CD4-positive, alpha-beta memory T cell (primary cell): ENCODE results near the gene RAB35. TPM values are rescaled to one million over a fixed set of nuclear protein-coding genes. Genes with fewer than 3 reads are reported as not detected.
A peak's percentile ranks its signal among the peaks of the same experiment; 100 is the strongest.

Experiments used
- CTCF ChIA-PET: fragments of 350-600 bp; sonication (Branson Sonifier 250); formaldehyde crosslinking; loops from one replicate; lab custom pipeline; 2021; ENCODE audit warnings: inconsistent platforms; ENCODE audit not compliant: partially characterized antibody; lab: Charles Lee
- POLR2A ChIA-PET: fragments of 350-600 bp; sonication (Branson Sonifier 250); formaldehyde crosslinking; loops from one replicate; lab custom pipeline; 2021; ENCODE audit not compliant: partially characterized antibody; lab: Charles Lee
- DNase-seq, 5 donors: peaks; one replicate each; pipeline versions ENCODE4 v3.0.0 to v3.0.0-alpha.2; 2020 to 2022; ENCODE audit warnings: mixed read lengths in 1 of 5
- H3K27ac ChIP-seq: one replicate; pipeline ENCODE4 v1.7.0; 2013; ENCODE audit warnings: low read depth, low read length
- H3K27me3 ChIP-seq: 2 replicates; pipeline ENCODE4 v1.7.0; 2013; ENCODE audit warnings: mild to moderate bottlenecking, low read length, moderate library complexity; ENCODE audit not compliant: insufficient read depth
- H3K36me3 ChIP-seq: 2 replicates; pipeline ENCODE4 v1.7.0; 2013; ENCODE audit warnings: mild to moderate bottlenecking, low read length, moderate library complexity; ENCODE audit not compliant: insufficient read depth
- H3K4me1 ChIP-seq: 2 replicates; pipeline ENCODE4 v1.7.0; 2013; ENCODE audit warnings: mild to moderate bottlenecking, low read length, moderate library complexity; ENCODE audit not compliant: insufficient read depth
- H3K4me3 ChIP-seq, 2 donors: one replicate each; pipeline ENCODE4 v1.7.0; 2013; ENCODE audit warnings: low read length in 2 of 2, mild to moderate bottlenecking in 1 of 2
- H3K9me3 ChIP-seq, 2 donors: one replicate each; pipeline ENCODE4 v1.7.0; 2013; ENCODE audit warnings: low read length in 2 of 2, control low read depth in 1 of 2; ENCODE audit not compliant: control insufficient read depth in 1 of 2
- H3K27ac Mint-ChIP-seq, 7 donors: one replicate each; pipeline ENCODE4 v1.8.0; 2020 to 2021; ENCODE audit warnings: mixed read lengths in 7 of 7, mild to moderate bottlenecking in 6 of 7, inconsistent platforms in 3 of 7, moderate library complexity in 3 of 7
- H3K27me3 Mint-ChIP-seq, 2 donors: one replicate each; pipeline ENCODE4 v1.8.0; 2020 to 2021; ENCODE audit warnings: mixed read lengths in 2 of 2
- H3K36me3 Mint-ChIP-seq, 2 donors: one replicate each; pipeline ENCODE4 v1.8.0; 2020 to 2021; ENCODE audit warnings: mixed read lengths in 2 of 2, inconsistent platforms in 1 of 2, mild to moderate bottlenecking in 1 of 2
- H3K4me1 Mint-ChIP-seq, 4 donors: one replicate each; pipeline ENCODE4 v1.8.0; 2020 to 2021; ENCODE audit warnings: mixed read lengths in 4 of 4, mild to moderate bottlenecking in 1 of 4
- H3K4me3 Mint-ChIP-seq, 8 donors: one replicate each; pipeline ENCODE4 v1.8.0; 2020 to 2021; ENCODE audit warnings: mixed read lengths in 8 of 8, mild to moderate bottlenecking in 7 of 8, moderate library complexity in 6 of 8, inconsistent platforms in 3 of 8
- H3K9me3 Mint-ChIP-seq, 8 donors: one replicate each; pipeline ENCODE4 v1.8.0; 2020 to 2021; ENCODE audit warnings: mixed read lengths in 8 of 8, mild to moderate bottlenecking in 5 of 8, inconsistent platforms in 3 of 8, moderate library complexity in 1 of 8
- intact Hi-C: fragments of 100-400 bp; cut with micrococcal nuclease; formaldehyde crosslinking; loops from one replicate; pipeline ENCODE4 v1.15.1; 2023
- polyA plus RNA-seq, 2 donors: library from polyadenylated mRNA; unstranded; fragments of 300-500 nt; fragmentation: Illumina TruSeq; gene quantifications; one replicate each; pipeline ENCODE4 v1.2.3, GENCODE V29; 2021
- total RNA-seq, 2 experiments: library from RNA; stranded (reverse); gene quantifications; one replicate each; pipeline ENCODE4 v1.2.3, GENCODE V29; 2021

RAB35 gene
- total and polyA plus RNA-seq, 4 experiments from 2014 or later = 12.4 to 71.3 (median 45.4) TPM

DNA sequence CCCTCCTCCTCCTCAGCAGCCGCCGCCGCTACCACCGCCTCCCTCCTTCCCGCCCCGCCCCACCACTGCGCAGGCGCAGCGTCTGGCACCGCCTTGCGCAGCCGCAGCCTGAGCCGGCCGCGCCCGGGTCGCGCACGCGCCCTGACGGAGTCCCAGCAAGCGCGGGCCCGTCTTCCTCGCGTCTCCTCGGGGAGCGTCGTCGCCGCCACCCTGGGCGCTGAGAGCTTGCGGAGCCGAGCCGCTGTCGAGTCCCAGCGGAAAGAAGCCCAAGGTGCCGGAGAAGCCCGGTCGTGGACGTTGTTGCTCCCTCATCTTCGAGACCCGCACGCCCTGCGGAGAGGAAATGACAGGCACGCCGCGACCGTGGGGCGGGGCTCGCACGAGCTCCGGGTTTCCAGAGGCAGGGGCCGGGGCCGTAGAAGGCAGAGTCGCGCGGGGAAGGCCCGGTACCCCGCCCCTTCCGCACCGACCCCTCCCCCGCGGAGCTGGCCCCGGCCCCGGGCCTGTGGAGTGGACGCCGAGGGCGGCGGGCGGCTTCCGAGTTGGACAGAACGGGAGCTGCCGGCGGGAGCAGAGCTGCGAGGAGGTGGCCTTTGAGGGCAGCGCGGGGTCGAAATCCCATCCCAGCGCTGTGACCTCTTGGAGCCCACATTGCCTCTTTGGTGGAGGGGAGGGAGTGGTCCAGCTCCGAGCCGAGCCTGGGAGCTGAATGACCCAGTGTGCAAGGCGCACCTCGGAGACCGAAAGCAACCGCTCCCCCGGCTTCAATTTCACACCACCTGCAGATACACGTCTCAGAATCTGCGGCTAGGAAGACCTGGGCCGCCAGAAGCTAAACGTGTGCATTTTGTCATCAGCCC, 469 bp upstream of the RAB35 start:
- Histone ChIP-seq H3K27ac (peak overlapping the region; percentile 83), H3K4me1 (peaks cover 84% of the 10 kb centered on the region), H3K36me3 (peaks cover 5% of the 10 kb centered on the region), H3K27me3 (no peaks in the 10 kb centered on the region), H3K9me3 (no peaks in the 10 kb centered on the region), H3K4me3 (peak overlapping the region; percentile 75 to 80)
- Mint-ChIP-seq H3K4me1 (peaks cover 59 to 88% (median 76%) of the 10 kb centered on the region in 4 donors), H3K36me3 (peaks cover 16 to 30% of the 10 kb centered on the region in 2 donors), H3K27ac (peak overlapping the region; percentile 85 to 99 (median 94)), H3K27me3 (no peaks in the 10 kb centered on the region), H3K4me3 (peak overlapping the region; percentile 86 to 98 (median 90)), H3K9me3 (peaks cover 0 to 3% (median 0%) of the 10 kb centered on the region in 8 donors)
- ChIA-PET POLR2A (interaction anchor here (0.7 to 5.1 kb wide), 22 partner anchors 8 to 175 kb away, joined by 3 to 52 read pairs (median 6); partner anchors contain the start of genes BICDL1, GCN1, PXN and RNU4-1), CTCF (interaction anchor here (0.9 to 2.5 kb wide), 5 partner anchors 9 to 148 kb away, joined by 3 to 11 read pairs (median 3); partner anchors contain the start of gene PXN)
- intact Hi-C loops = loop anchor here (1.0 to 5.0 kb wide), 4 partner anchors 30 to 1740 kb away; partner anchors contain the start of genes RPLP0 and SUDS3
- peak; percentile 95 to 99 (median 97) for DNase-seq

DNA sequence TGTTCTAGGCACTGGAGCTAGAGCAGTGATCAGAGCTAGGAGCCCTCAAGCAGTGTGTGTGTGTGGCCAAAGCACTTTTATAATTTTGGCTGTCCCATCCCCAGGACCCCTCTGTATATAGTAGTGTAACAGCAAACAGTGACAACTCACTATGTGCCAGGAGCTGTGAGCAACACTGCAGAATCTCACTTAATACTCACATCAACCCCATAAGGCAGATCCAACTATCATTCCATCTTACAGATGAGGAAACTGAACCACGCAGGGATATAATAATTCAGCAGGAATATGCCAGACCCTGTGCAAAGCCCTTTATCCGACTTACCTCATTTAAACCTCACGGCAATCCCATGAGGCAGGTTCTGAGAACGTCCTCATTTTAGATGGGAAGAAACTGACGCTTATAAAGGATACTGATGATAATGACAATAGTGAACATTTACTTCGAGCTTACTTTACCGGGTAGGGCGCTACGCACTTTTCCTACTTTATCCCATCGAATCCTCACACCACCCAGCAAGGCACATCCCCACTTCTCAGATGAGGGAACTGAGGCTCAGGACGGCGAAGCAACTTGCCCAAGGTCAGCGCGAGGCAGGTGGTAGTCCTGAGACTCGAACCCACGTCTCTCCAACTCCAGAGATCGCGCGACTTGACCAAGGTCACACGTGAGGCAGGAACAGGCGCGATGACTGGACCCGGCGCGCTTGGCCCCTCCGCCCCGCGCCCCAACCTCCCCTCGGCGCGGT, 687 bp downstream of the RAB35 start:
- POLR2A ChIA-PET = interaction anchor here (1.1 to 5.1 kb wide), 16 partner anchors 7 to 176 kb away, joined by 3 to 52 read pairs (median 7); partner anchors contain the start of genes BICDL1, RNU4-1, RNU4-2 and RPLP0
- Histone ChIP-seq H3K4me1 (peaks cover 84% of the 10 kb centered on the region), H3K27ac (peak overlapping the region; percentile 83), H3K4me3 (peak overlapping the region; percentile 49 to 89), H3K36me3 (peaks cover 5% of the 10 kb centered on the region), H3K27me3 (no peaks in the 10 kb centered on the region), H3K9me3 (no peaks in the 10 kb centered on the region)
- Mint-ChIP-seq H3K27me3 (no peaks in the 10 kb centered on the region), H3K9me3 (peaks cover 0 to 3% (median 0%) of the 10 kb centered on the region in 8 donors), H3K4me3 (peak overlapping the region; percentile 92 to 98 (median 97)), H3K36me3 (peaks cover 16 to 35% of the 10 kb centered on the region in 2 donors), H3K4me1 (peaks cover 54 to 88% (median 73%) of the 10 kb centered on the region in 4 donors), H3K27ac (peak overlapping the region; percentile 76 to 97 (median 95))
- CTCF ChIA-PET = interaction anchor here (0.7 to 1.8 kb wide), 2 partner anchors 29 to 108 kb away, joined by 3 to 10 read pairs; no protein-coding TSS in a partner anchor
- no peak for DNase-seq
- intact Hi-C loops = loop anchor here (1.0 to 5.0 kb wide), 3 partner anchors 29 to 1739 kb away; partner anchors contain the start of genes RPLP0 and SUDS3

- POLR2A ChIA-PET = interaction anchor here (1.2 to 5.1 kb wide), 8 partner anchors 10 to 177 kb away, joined by 3 to 52 read pairs (median 7); partner anchors contain the start of genes BICDL1, RNU4-1, RNU4-2 and RPLP0
Observed at GRCh38 chr12:120115066-120115465, 1.5 kb downstream of the RAB35 start.

DNA sequence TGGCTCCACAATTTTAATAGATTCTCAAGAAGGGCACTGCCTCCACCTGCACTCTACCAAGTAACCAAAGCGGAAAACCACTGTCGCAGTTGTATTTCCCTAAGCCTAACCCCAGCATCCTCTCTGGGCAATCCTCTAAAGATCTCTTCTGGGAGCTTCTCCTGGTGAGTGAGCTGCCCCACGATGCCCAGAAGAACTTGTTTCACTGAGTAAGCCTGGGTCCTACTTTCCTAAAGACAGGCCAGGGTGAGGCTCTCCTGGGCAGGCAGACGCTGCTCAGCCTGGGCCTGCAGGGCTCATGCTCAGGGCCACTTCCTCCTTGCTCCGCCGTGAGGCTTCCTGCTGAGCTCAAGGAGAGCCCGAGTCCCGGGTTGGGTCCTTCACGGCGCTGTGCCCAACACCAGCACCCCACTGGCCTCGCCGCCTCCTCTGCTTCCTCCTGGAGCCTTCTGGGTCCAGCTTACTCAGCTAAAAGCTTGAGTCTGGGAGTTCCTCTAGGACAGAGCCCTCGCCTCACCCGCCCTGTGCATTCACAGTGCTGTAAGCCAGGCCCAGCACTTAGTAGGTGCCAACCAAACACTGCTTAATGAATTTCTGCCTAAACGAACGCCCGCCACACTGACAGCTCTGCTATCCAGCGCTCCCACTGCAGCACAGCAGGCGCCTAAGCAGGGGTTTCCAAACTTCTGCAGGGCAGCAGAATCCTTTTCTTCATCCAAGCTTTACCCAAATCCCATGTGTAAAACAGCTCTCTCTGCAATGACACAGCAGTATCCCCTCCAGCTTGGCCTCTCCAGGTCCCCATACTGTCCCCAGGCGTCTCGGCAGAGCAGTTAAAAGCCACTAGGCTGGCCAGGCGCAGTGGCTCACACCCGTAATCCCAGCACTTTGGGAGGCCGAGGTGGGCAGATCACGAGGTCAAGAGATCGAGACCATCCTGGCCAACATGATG, 5.7 kb downstream of the RAB35 start:
- peaks cover 52 to 87% (median 67%) of the 10 kb centered on the region in 4 donors for H3K4me1 Mint-ChIP-seq
- peaks cover 23% of the 10 kb centered on the region for H3K36me3 ChIP-seq
- H3K4me1 ChIP-seq = peaks cover 76% of the 10 kb centered on the region
- no peaks in the 10 kb centered on the region for H3K27me3 Mint-ChIP-seq
- no peaks in the 10 kb centered on the region for H3K27me3 ChIP-seq
- POLR2A ChIA-PET = interaction anchor here (0.9 to 4.5 kb wide), 7 partner anchors 10 to 181 kb away, joined by 3 to 27 read pairs (median 10); partner anchors contain the start of genes BICDL1, RNU4-2 and RPLP0
- intact Hi-C loops = loop anchor here (1.0 kb wide), 1 partner anchor 24 kb away; no protein-coding TSS in a partner anchor
- CTCF ChIA-PET = interaction anchor here (0.8 to 2.2 kb wide), 4 partner anchors 24 to 90 kb away, joined by 3 to 11 read pairs (median 4); partner anchors contain the start of gene RPLP0
- peak overlapping the region in 1 of 2 donors; percentile 45 for H3K4me3 ChIP-seq
- H3K9me3 Mint-ChIP-seq = peaks cover 0 to 2% (median 0%) of the 10 kb centered on the region in 8 donors
- DNase-seq = peak; percentile 49 to 70 (median 61)
- H3K36me3 Mint-ChIP-seq = peaks cover 28 to 49% of the 10 kb centered on the region in 2 donors
- peak overlapping the region; percentile 56 for H3K27ac ChIP-seq
- peak overlapping the region; percentile 33 to 85 (median 80) for H3K4me3 Mint-ChIP-seq
- peak overlapping the region; percentile 69 to 94 (median 78) for H3K27ac Mint-ChIP-seq
- no peaks in the 10 kb centered on the region for H3K9me3 ChIP-seq

More at GRCh38 chr12:120115066-120115465, 1.5 kb downstream of the RAB35 start:
- CTCF ChIA-PET = interaction anchor here (1.8 kb wide), 1 partner anchor 28 kb away, joined by 10 read pairs; no protein-coding TSS in a partner anchor
- Histone ChIP-seq H3K4me3 (peak overlapping the region; percentile 12 to 89), H3K27me3 (no peaks in the 10 kb centered on the region), H3K9me3 (no peaks in the 10 kb centered on the region), H3K36me3 (peaks cover 5% of the 10 kb centered on the region), H3K27ac (peak overlapping the region; percentile 83), H3K4me1 (peaks cover 85% of the 10 kb centered on the region)
- Mint-ChIP-seq H3K27me3 (no peaks in the 10 kb centered on the region), H3K4me3 (peak overlapping the region; percentile 92 to 98 (median 97)), H3K9me3 (peaks cover 0 to 3% (median 0%) of the 10 kb centered on the region in 8 donors), H3K4me1 (peaks cover 55 to 89% (median 74%) of the 10 kb centered on the region in 4 donors), H3K27ac (peak overlapping the region; percentile 76 to 97 (median 95)), H3K36me3 (peaks cover 19 to 37% of the 10 kb centered on the region in 2 donors)
- intact Hi-C loops = loop anchor here (5.0 kb wide), 1 partner anchor 1738 kb away; the partner anchor contains the start of gene SUDS3
- DNase-seq = no peak

GRCh38 chr12:120109570-120110267, 6.8 kb downstream of the RAB35 start:
- no peaks in the 10 kb centered on the region for H3K27me3 Mint-ChIP-seq
- DNase-seq = no peak
- intact Hi-C loops = loop anchor here (1.0 kb wide), 1 partner anchor 22 kb away; no protein-coding TSS in a partner anchor
- H3K27ac ChIP-seq = peak overlapping the region; percentile 56
- H3K4me1 ChIP-seq = peaks cover 65% of the 10 kb centered on the region
- H3K9me3 Mint-ChIP-seq = peaks cover 0 to 4% (median 0%) of the 10 kb centered on the region in 8 donors
- CTCF ChIA-PET = interaction anchor here (0.6 to 1.2 kb wide), 3 partner anchors 17 to 112 kb away, joined by 3 to 4 read pairs (median 3); no protein-coding TSS in a partner anchor
- no peak overlapping the region for H3K4me3 ChIP-seq
- peaks cover 29 to 46% of the 10 kb centered on the region in 2 donors for H3K36me3 Mint-ChIP-seq
- peak overlapping the region in 6 of 7 donors; percentile 15 to 74 (median 68) for H3K27ac Mint-ChIP-seq
- peak overlapping the region in 6 of 8 donors; percentile 15 to 85 (median 80) for H3K4me3 Mint-ChIP-seq
- no peaks in the 10 kb centered on the region for H3K27me3 ChIP-seq
- H3K4me1 Mint-ChIP-seq = peaks cover 47 to 84% (median 62%) of the 10 kb centered on the region in 4 donors
- H3K9me3 ChIP-seq = no peaks in the 10 kb centered on the region
- peaks cover 31% of the 10 kb centered on the region for H3K36me3 ChIP-seq
- POLR2A ChIA-PET = interaction anchor here (0.9 to 4.5 kb wide), 5 partner anchors 11 to 120 kb away, joined by 3 to 27 read pairs (median 14); partner anchors contain the start of genes BICDL1 and RPLP0
